Gastroesophageal sphincter (tissue), 3 donors: ENCODE results near the gene LRRC37A2.
"Not testable (repeated sequence)": the region's sequence is repeated elsewhere in the genome, so short reads cannot be mapped to it uniquely, and the experiment has no call there.

Source experiments
- CTCF ChIP-seq, 4 experiments: fragments of 200-600 bp in 2 of 4; fragments of 450-650 bp in 2 of 4; sonication (generic) in 1 of 4; IDR thresholded peaks; one replicate each; pipeline ENCODE4 v1.5.1; 2017 to 2019; ENCODE audit warnings: antibody characterized with exemption in 4 of 4, mild to moderate bottlenecking in 2 of 4, moderate library complexity in 2 of 4
- POLR2A ChIP-seq, 2 donors: fragments of 450-650 bp; IDR thresholded peaks; one replicate each; pipeline ENCODE4 v1.6.1; 2017; ENCODE audit warnings: antibody characterized with exemption in 2 of 2, mild to moderate bottlenecking in 2 of 2, moderate library complexity in 1 of 2
- POLR2AphosphoS5 ChIP-seq: sonication (generic); formaldehyde crosslinking; IDR thresholded peaks from one replicate; pipeline ENCODE4 v1.6.1; 2017; ENCODE audit warnings: antibody characterized with exemption

- not testable (repeated sequence) for TF ChIP-seq POLR2AphosphoS5; CTCF (IDR thresholded peaks at IDR 0.05); POLR2A (IDR thresholded peaks at IDR 0.05)
Measured at GRCh38 chr17:46603125-46603524, 90.9 kb downstream of the LRRC37A2 start.
